SU-DHL-6 (cell line): ENCODE measurements around the gene ZKSCAN4.

Experiments used
- H2AFZ ChIP-seq: fragments of 200-600 bp; sonication (generic); 2 replicates; pipeline ENCODE4 v1.6.1; 2014; ENCODE audit warnings: low read depth, mild to moderate bottlenecking, moderate library complexity, mixed read lengths, antibody characterized with exemption, low read length; ENCODE audit not compliant: severe bottlenecking
- H3F3A ChIP-seq: fragments of 200-600 bp; shearing (Covaris generic); 2 replicates; pipeline ENCODE4 v1.6.0; 2016; ENCODE audit warnings: antibody characterized with exemption, mild to moderate bottlenecking; ENCODE audit not compliant: insufficient read depth
- H3K27ac ChIP-seq: fragments of 200-600 bp; sonication (generic); 2 replicates; pipeline ENCODE4 v1.5.1; 2016; ENCODE audit warnings: low read depth, mild to moderate bottlenecking, low read length, moderate library complexity, mixed read lengths
- H3K27me3 ChIP-seq: fragments of 200-600 bp; sonication (generic), shearing (Covaris generic); 2 replicates; pipeline ENCODE4 v1.6.0; 2014; ENCODE audit warnings: mild to moderate bottlenecking, low read length
- H3K36me3 ChIP-seq: fragments of 200-600 bp; sonication (generic); 2 replicates; pipeline ENCODE4 v1.6.1; 2014; ENCODE audit warnings: mild to moderate bottlenecking, low read length, mixed read lengths
- H3K4me2 ChIP-seq: fragments of 300-600, 200-600 bp; shearing (Covaris generic), sonication (generic); 2 replicates; pipeline ENCODE4 v1.6.0; 2014; ENCODE audit warnings: low read length, low read depth, mild to moderate bottlenecking; ENCODE audit not compliant: poor library complexity, severe bottlenecking
- H3K4me3 ChIP-seq: fragments of 200-600 bp; sonication (generic); 2 replicates; pipeline ENCODE4 v1.5.1; 2014; ENCODE audit warnings: antibody characterized with exemption, low read length, mild to moderate bottlenecking, mixed read lengths; ENCODE audit not compliant: insufficient read depth, poor library complexity, severe bottlenecking
- H3K79me2 ChIP-seq: fragments of 200-600 bp; sonication (generic); 2 replicates; pipeline ENCODE4 v1.6.1; 2014; ENCODE audit warnings: mild to moderate bottlenecking, low read length, moderate library complexity; ENCODE audit not compliant: insufficient read depth
- H3K9ac ChIP-seq: fragments of 200-600 bp; sonication (generic); 2 replicates; pipeline ENCODE4 v1.7.0; 2014; ENCODE audit warnings: mild to moderate bottlenecking, low read length
- H3K9me2 ChIP-seq: fragments of 200-600 bp; sonication (generic); replicated peaks from 2 replicates; pipeline ENCODE4 v1.6.1; 2014; ENCODE audit warnings: low read length; ENCODE audit not compliant: insufficient read depth
- H3K9me3 ChIP-seq: fragments of 200-600 bp; sonication (generic); 2 replicates; pipeline ENCODE4 v1.6.1; 2014; ENCODE audit warnings: low read length, mixed read lengths; ENCODE audit not compliant: insufficient read depth
- H4K20me1 ChIP-seq: fragments of 200-600 bp; sonication (generic); 2 replicates; pipeline ENCODE4 v1.6.1; 2014; ENCODE audit warnings: low read depth, mild to moderate bottlenecking, antibody characterized with exemption, low read length, moderate library complexity, mixed read lengths
- CTCF ChIP-seq: fragments of 200-600 bp; sonication (generic); IDR thresholded peaks from one replicate; pipeline ENCODE4 v1.5.1; 2017; ENCODE audit warnings: antibody characterized with exemption, mild to moderate bottlenecking, low read length, moderate library complexity; ENCODE audit not compliant: insufficient read depth, poor library complexity, severe bottlenecking
- EZH2phosphoT487 ChIP-seq: fragments of 200-600 bp; sonication (generic), shearing (Covaris generic); conservative IDR thresholded peaks from 2 replicates; pipeline ENCODE4 v1.6.1; 2018; ENCODE audit warnings: mild to moderate bottlenecking, antibody characterized with exemption, low read length, moderate library complexity, mixed read lengths

The ZKSCAN4 gene

GRCh38 chr6:28266563-28266961 lies 14.5 kb upstream of the ZKSCAN4 start:
- H3K4me2 ChIP-seq = peak overlapping the region; percentile 72
- peak overlapping the region; percentile 84 for H2AFZ ChIP-seq
- H3K4me3 ChIP-seq = peak overlapping the region; percentile 79
- H3K79me2 ChIP-seq = no peaks in the 10 kb centered on the region
- no peaks in the 10 kb centered on the region for H3K9me3 ChIP-seq
- no peaks in the 10 kb centered on the region for H3K9me2 ChIP-seq
- H3K9ac ChIP-seq = peak overlapping the region; percentile 65
- H4K20me1 ChIP-seq = no peaks in the 10 kb centered on the region
- TF ChIP-seq CTCF (no peak), EZH2phosphoT487 (no peak)
- H3K36me3 ChIP-seq = no peaks in the 10 kb centered on the region
- H3F3A ChIP-seq = peaks cover 4% of the 10 kb centered on the region; the same call in 1 of the 2 replicates
- no peak overlapping the region for H3K27ac ChIP-seq
- H3K27me3 ChIP-seq = no peaks in the 10 kb centered on the region

GRCh38 chr6:28264834-28265401 lies 12.8 kb upstream of the ZKSCAN4 start:
- Histone ChIP-seq H2AFZ (no peak overlapping the region), H3K9me3 (no peaks in the 10 kb centered on the region), H3K9me2 (no peaks in the 10 kb centered on the region), H3F3A (peaks cover 4% of the 10 kb centered on the region; the same call in 1 of the 2 replicates), H3K27me3 (no peaks in the 10 kb centered on the region), H4K20me1 (no peaks in the 10 kb centered on the region), H3K79me2 (no peaks in the 10 kb centered on the region), H3K9ac (no peak overlapping the region), H3K36me3 (no peaks in the 10 kb centered on the region), H3K4me3 (no peak overlapping the region), H3K4me2 (no peak overlapping the region), H3K27ac (no peak overlapping the region)
- TF ChIP-seq CTCF (no peak), EZH2phosphoT487 (no peak)

- H3K9me3 ChIP-seq = no peaks in the 10 kb centered on the region
- no peak overlapping the region for H3K27ac ChIP-seq
- H3K9me2 ChIP-seq = no peaks in the 10 kb centered on the region
- H3K4me2 ChIP-seq = no peak overlapping the region
- no peaks in the 10 kb centered on the region for H3K79me2 ChIP-seq
- no peak overlapping the region for H2AFZ ChIP-seq
- no peak overlapping the region for H3K9ac ChIP-seq
- H3F3A ChIP-seq = peaks cover 4% of the 10 kb centered on the region; the same call in 1 of the 2 replicates
- no peaks in the 10 kb centered on the region for H4K20me1 ChIP-seq
- no peak overlapping the region for H3K4me3 ChIP-seq
- no peaks in the 10 kb centered on the region for H3K27me3 ChIP-seq
- H3K36me3 ChIP-seq = no peaks in the 10 kb centered on the region
- TF ChIP-seq CTCF (no peak), EZH2phosphoT487 (no peak)
Observed at GRCh38 chr6:28263922-28264321, 11.9 kb upstream of the ZKSCAN4 start.
